ENCODE data around the gene TGFA. TPM values are rescaled to one million over a fixed set of nuclear protein-coding genes. Genes with fewer than 3 reads are reported as not detected.

TGFA gene
- total RNA-seq, 4 donors from 2014 or later: 0.46 to 2.0 (median 1.3) TPM

DNA sequence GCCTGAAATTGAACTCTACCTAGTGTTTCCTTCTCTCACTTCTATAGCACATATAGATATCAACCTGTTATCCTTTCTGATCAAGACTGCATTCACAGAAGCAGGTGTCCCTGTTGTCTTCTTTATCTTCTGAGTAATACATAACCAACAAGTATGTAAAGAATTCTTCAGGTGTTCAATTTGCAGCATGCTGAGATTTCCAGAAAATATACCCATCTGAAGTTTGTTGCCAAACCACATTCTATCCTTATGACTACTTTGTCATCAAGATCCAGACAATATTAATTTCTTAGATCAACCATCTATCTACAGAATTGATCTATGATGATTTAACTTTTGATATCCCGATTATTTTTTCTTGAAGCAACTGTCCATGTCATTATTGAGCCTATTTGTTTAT lies 69.5 kb downstream of the TGFA start:
- no peaks in the 10 kb centered on the region for H3K36me3 ChIP-seq
- no peak for TF ChIP-seq CTCF (IDR thresholded peaks at IDR 0.05)
- TF ChIP-seq POLR2AphosphoS5 (IDR thresholded peaks at IDR 0.05): no peak
- no peak for TF ChIP-seq EP300 (IDR thresholded peaks at IDR 0.05)
- TF ChIP-seq POLR2A (IDR thresholded peaks at IDR 0.05; ENCODE audit: low read depth): no peak
- no peak for DNase-seq (ENCODE audit: extremely low spot score)
- WGBS: 83% methylated on average over 1 of the region's 1 CpG
- H3K27me3 ChIP-seq: no peaks in the 10 kb centered on the region
- peaks cover 0 to 4% (median 0%) of the 10 kb centered on the region in 4 donors for H3K4me1 ChIP-seq
- no peak overlapping the region for H3K4me3 ChIP-seq
- no peak overlapping the region for H3K27ac ChIP-seq (replicated peaks in 1 of 4)
- intact Hi-C loops (cut with DNase I): no loop called here
- no peaks in the 10 kb centered on the region for H3K9me3 ChIP-seq

- no peak for TF ChIP-seq POLR2A (IDR thresholded peaks at IDR 0.05; ENCODE audit: low read depth)
- TF ChIP-seq CTCF (IDR thresholded peaks at IDR 0.05): no peak
- TF ChIP-seq POLR2AphosphoS5 (IDR thresholded peaks at IDR 0.05): no peak
- no peak for DNase-seq (ENCODE audit: extremely low spot score)
- Histone ChIP-seq H3K27me3 (no peaks in the 10 kb centered on the region), H3K36me3 (no peaks in the 10 kb centered on the region), H3K4me1 (peaks cover 0 to 4% (median 0%) of the 10 kb centered on the region in 4 donors), H3K4me3 (no peak overlapping the region), H3K9me3 (no peaks in the 10 kb centered on the region), H3K27ac (replicated peaks in 1 of 4) (no peak overlapping the region)
- intact Hi-C loops (cut with DNase I): no loop called here
Measured at GRCh38 chr2:70482401-70482800, 71.2 kb downstream of the TGFA start.

DNA sequence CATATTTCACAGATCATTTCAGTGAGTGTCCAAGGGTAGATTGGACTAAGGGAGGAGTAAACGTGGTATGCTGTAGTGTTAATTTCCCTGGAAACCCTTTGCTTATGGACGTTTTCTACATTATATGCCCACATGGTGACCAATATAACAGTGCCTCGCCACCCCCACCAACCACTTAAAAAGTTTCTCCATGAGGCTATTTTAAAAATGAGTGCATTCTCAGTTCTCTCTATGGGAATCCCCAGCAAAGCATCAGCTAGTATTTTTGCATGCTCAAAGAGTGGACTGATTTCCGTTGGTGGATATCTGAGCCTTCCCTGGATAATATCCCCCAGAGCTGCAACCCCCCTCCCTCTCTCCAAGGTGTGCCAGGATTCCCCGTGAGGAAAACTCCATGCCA lies 73.2 kb downstream of the TGFA start:
- TF ChIP-seq CTCF (IDR thresholded peaks at IDR 0.05): no peak
- no peak for TF ChIP-seq POLR2A (IDR thresholded peaks at IDR 0.05; ENCODE audit: low read depth)
- TF ChIP-seq EP300 (IDR thresholded peaks at IDR 0.05): no peak
- no peak for TF ChIP-seq POLR2AphosphoS5 (IDR thresholded peaks at IDR 0.05)
- no peak overlapping the region for H3K27ac ChIP-seq (replicated peaks in 1 of 4)
- H3K36me3 ChIP-seq: no peaks in the 10 kb centered on the region
- no peaks in the 10 kb centered on the region for H3K9me3 ChIP-seq
- H3K4me3 ChIP-seq: no peak overlapping the region
- intact Hi-C loops (cut with DNase I): no loop called here
- no peaks in the 10 kb centered on the region for H3K27me3 ChIP-seq
- no peak for DNase-seq (ENCODE audit: extremely low spot score)
- 64% methylated on average over 5 of the region's 5 CpGs for WGBS
- peaks cover 0 to 4% (median 0%) of the 10 kb centered on the region in 4 donors for H3K4me1 ChIP-seq

- Histone ChIP-seq H3K4me3 (no peak overlapping the region), H3K27me3 (no peaks in the 10 kb centered on the region), H3K4me1 (peaks cover 0 to 4% (median 0%) of the 10 kb centered on the region in 4 donors), H3K36me3 (no peaks in the 10 kb centered on the region), H3K27ac (replicated peaks in 1 of 4) (no peak overlapping the region), H3K9me3 (no peaks in the 10 kb centered on the region)
- WGBS: 83% methylated on average over 3 of the region's 3 CpGs
- no peak for DNase-seq (ENCODE audit: extremely low spot score)
- intact Hi-C loops (cut with DNase I): no loop called here
- TF ChIP-seq POLR2AphosphoS5 (IDR thresholded peaks at IDR 0.05) (no peak), EP300 (IDR thresholded peaks at IDR 0.05) (no peak), CTCF (IDR thresholded peaks at IDR 0.05) (no peak), POLR2A (IDR thresholded peaks at IDR 0.05; ENCODE audit: low read depth) (no peak)
Measured at GRCh38 chr2:70479816-70480215, 73.8 kb downstream of the TGFA start.

GRCh38 chr2:70477441-70477844 lies 76.2 kb downstream of the TGFA start:
- DNase-seq (ENCODE audit: extremely low spot score): no peak
- Histone ChIP-seq H3K36me3 (no peaks in the 10 kb centered on the region), H3K4me1 (no peaks in the 10 kb centered on the region), H3K27ac (replicated peaks in 1 of 4) (no peak overlapping the region), H3K4me3 (no peak overlapping the region), H3K27me3 (no peaks in the 10 kb centered on the region), H3K9me3 (no peaks in the 10 kb centered on the region)
- TF ChIP-seq EP300 (IDR thresholded peaks at IDR 0.05) (no peak), POLR2AphosphoS5 (IDR thresholded peaks at IDR 0.05) (no peak), POLR2A (IDR thresholded peaks at IDR 0.05; ENCODE audit: low read depth) (no peak), CTCF (IDR thresholded peaks at IDR 0.05) (no peak)
- WGBS: 55% methylated on average over 1 of the region's 1 CpG
- intact Hi-C loops (cut with DNase I): no loop called here

All from esophagus muscularis mucosa (tissue), 4 donors.